ENCODE measurements around the gene CATSPERZ. TPM values are rescaled to one million over a fixed set of nuclear protein-coding genes. Genes with fewer than 3 reads are reported as not detected.
A peak's percentile ranks its signal among the peaks of the same experiment; 100 is the strongest.

Gene CATSPERZ
- total and polyA plus RNA-seq, 9 of the 15 experiments (the other 6 are each of a cell fraction or from before 2014, with no cell fraction given) = 0.86 to 8.5 (median 3.5) TPM

DNA sequence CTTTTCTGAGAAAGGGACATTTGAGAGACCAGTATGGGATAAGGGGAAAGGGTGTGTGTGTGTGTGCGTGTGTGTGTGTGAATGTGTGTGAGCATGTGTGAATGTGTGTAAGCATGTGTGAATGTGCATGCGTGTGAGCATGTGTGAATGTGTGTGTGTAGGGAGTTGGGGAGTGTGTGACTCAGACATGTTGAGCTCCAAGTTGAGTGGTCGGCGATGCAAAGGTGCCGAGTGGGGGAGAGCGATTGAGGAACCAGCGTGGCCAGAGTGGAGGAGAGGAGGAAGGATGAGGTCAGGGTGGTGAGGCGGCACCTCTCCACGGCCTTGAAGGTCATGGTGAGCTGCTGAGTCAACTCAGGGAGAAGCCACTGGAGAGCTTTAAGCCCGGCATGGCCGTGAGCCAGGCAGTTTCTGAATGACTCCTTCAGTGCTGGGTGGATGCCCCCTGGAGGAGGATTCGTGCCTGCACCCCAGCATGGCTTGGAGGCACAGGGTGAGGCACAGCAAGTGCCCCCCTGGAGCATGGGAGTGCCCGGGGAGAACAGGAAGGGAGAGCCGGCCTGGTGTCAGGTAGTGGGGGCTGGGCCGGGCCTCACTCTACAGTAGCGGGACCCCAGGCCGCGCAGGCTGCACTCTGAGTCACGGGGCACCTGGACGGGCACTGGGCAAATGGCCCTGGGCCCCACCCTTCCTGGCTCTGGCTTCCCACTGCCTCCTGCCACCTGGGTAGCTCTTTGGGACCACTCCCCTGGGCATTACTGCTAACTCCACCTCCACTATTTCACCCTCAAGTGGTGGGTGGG lies 31.6 kb downstream of the CATSPERZ start (continued):
- TF ChIP-seq, protein P1, sequence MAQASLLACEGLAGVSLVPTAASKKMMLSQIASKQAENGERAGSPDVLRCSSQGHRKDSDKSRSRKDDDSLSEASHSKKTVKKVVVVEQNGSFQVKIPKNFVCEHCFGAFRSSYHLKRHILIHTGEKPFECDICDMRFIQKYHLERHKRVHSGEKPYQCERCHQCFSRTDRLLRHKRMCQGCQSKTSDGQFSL (CRISPR knock-in tag; IDR thresholded peaks at IDR 0.05) = peak; percentile 46; the same call in 1 of the 2 replicates
- TF ChIP-seq, protein P1 (tag; IDR thresholded peaks at IDR 0.05) = no peak; a peak in 1 of 4 replicates
- TF ChIP-seq CTBP1 (IDR thresholded peaks at IDR 0.05; ENCODE audit: borderline replicate concordance) (peak; percentile 77), ZNF140 (CRISPR knock-in tag; IDR thresholded peaks at IDR 0.05) (no peak), PTRF (tag; IDR thresholded peaks at IDR 0.05) (no peak), ZNF41 (CRISPR knock-in tag; conservative IDR thresholded peaks at IDR 0.05) (no peak), ZNF184 (CRISPR knock-in tag; IDR thresholded peaks at IDR 0.05) (no peak), TCF7L2 (IDR thresholded peaks at IDR 0.05; ENCODE audit: low read depth, low read length) (no peak), ZNF717 (CRISPR knock-in tag; IDR thresholded peaks at IDR 0.05) (no peak), JUND (IDR thresholded peaks at IDR 0.05; ENCODE audit: borderline replicate concordance, low read depth, low read length) (peak; percentile 84), JUND (tag; IDR thresholded peaks at IDR 0.05; ENCODE audit: borderline replicate concordance, low read depth, low read length) (peak; percentile 75; the same call in 2 of the 3 replicates), ZNF764 (CRISPR knock-in tag; IDR thresholded peaks at IDR 0.05; ENCODE audit: low read depth) (no peak), ERF (CRISPR knock-in tag; IDR thresholded peaks at IDR 0.05) (0 out of 2 replicates have a peak, but pooled peaks have one; percentile 32)
- TF ChIP-seq, protein P2, sequence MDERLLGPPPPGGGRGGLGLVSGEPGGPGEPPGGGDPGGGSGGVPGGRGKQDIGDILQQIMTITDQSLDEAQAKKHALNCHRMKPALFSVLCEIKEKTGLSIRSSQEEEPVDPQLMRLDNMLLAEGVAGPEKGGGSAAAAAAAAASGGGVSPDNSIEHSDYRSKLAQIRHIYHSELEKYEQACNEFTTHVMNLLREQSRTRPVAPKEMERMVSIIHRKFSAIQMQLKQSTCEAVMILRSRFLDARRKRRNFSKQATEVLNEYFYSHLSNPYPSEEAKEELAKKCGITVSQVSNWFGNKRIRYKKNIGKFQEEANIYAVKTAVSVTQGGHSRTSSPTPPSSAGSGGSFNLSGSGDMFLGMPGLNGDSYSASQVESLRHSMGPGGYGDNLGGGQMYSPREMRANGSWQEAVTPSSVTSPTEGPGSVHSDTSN (CRISPR knock-in tag; IDR thresholded peaks at IDR 0.05; ENCODE audit: low read depth) = no peak
- TF ChIP-seq, protein P2 (tag; conservative IDR thresholded peaks at IDR 0.05; ENCODE audit: low read depth) = 0 out of 2 replicates have a peak, but pooled peaks have one; percentile 38
- TF ChIP-seq, protein P3, sequence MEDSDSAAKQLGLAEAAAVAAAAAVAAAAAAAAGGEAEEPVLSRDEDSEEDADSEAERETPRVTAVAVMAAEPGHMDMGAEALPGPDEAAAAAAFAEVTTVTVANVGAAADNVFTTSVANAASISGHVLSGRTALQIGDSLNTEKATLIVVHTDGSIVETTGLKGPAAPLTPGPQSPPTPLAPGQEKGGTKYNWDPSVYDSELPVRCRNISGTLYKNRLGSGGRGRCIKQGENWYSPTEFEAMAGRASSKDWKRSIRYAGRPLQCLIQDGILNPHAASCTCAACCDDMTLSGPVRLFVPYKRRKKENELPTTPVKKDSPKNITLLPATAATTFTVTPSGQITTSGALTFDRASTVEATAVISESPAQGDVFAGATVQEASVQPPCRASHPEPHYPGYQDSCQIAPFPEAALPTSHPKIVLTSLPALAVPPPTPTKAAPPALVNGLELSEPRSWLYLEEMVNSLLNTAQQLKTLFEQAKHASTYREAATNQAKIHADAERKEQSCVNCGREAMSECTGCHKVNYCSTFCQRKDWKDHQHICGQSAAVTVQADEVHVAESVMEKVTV (CRISPR knock-in tag; IDR thresholded peaks at IDR 0.05) = no peak
- TF ChIP-seq, protein P4, sequence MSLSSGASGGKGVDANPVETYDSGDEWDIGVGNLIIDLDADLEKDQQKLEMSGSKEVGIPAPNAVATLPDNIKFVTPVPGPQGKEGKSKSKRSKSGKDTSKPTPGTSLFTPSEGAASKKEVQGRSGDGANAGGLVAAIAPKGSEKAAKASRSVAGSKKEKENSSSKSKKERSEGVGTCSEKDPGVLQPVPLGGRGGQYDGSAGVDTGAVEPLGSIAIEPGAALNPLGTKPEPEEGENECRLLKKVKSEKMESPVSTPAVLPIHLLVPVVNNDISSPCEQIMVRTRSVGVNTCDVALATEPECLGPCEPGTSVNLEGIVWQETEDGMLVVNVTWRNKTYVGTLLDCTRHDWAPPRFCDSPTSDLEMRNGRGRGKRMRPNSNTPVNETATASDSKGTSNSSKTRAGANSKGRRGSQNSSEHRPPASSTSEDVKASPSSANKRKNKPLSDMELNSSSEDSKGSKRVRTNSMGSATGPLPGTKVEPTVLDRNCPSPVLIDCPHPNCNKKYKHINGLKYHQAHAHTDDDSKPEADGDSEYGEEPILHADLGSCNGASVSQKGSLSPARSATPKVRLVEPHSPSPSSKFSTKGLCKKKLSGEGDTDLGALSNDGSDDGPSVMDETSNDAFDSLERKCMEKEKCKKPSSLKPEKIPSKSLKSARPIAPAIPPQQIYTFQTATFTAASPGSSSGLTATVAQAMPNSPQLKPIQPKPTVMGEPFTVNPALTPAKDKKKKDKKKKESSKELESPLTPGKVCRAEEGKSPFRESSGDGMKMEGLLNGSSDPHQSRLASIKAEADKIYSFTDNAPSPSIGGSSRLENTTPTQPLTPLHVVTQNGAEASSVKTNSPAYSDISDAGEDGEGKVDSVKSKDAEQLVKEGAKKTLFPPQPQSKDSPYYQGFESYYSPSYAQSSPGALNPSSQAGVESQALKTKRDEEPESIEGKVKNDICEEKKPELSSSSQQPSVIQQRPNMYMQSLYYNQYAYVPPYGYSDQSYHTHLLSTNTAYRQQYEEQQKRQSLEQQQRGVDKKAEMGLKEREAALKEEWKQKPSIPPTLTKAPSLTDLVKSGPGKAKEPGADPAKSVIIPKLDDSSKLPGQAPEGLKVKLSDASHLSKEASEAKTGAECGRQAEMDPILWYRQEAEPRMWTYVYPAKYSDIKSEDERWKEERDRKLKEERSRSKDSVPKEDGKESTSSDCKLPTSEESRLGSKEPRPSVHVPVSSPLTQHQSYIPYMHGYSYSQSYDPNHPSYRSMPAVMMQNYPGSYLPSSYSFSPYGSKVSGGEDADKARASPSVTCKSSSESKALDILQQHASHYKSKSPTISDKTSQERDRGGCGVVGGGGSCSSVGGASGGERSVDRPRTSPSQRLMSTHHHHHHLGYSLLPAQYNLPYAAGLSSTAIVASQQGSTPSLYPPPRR (CRISPR knock-in tag; IDR thresholded peaks at IDR 0.05; ENCODE audit: borderline replicate concordance) = no peak
